Neural crest cell (in vitro differentiated cells): ENCODE data around the gene PRKCQ. TPM values are rescaled to one million over a fixed set of nuclear protein-coding genes. Genes with fewer than 3 reads are reported as not detected.
A peak's percentile ranks its signal among the peaks of the same experiment; 100 is the strongest.

Source experiments
- DNase-seq: peaks from one replicate; pipeline ENCODE4 v3.0.0; 2021; ENCODE audit warnings: low read depth, mixed read lengths, low spot score
- H3K27ac Mint-ChIP-seq: one replicate; pipeline ENCODE4 v1.8.0; 2021; ENCODE audit warnings: mild to moderate bottlenecking, mixed read lengths; ENCODE audit not compliant: unreplicated experiment
- H3K27me3 Mint-ChIP-seq: 2 replicates; pipeline ENCODE4 v1.8.0; 2021; ENCODE audit warnings: low read depth, mild to moderate bottlenecking, mixed read lengths
- H3K36me3 Mint-ChIP-seq: 2 replicates; pipeline ENCODE4 v1.8.0; 2021; ENCODE audit warnings: low read depth, mild to moderate bottlenecking, mixed read lengths
- H3K4me1 Mint-ChIP-seq: 2 replicates; pipeline ENCODE4 v1.8.0; 2021; ENCODE audit warnings: mixed read lengths
- H3K4me3 Mint-ChIP-seq: one replicate; pipeline ENCODE4 v1.8.0; 2021; ENCODE audit warnings: mild to moderate bottlenecking, mixed read lengths
- H3K9me3 Mint-ChIP-seq: 2 replicates; pipeline ENCODE4 v1.8.0; 2021; ENCODE audit warnings: mixed read lengths
- total RNA-seq: library from RNA; stranded (reverse); gene quantifications from 2 replicates; pipeline ENCODE4 v1.2.1, GENCODE V29; 2021
- TF ChIP-seq, protein P1 (sequence below): fragments of 200-600 bp; sonication (generic); conservative IDR thresholded peaks from 2 replicates; pipeline ENCODE4 v1.5.0; 2021; ENCODE audit warnings: antibody characterized with exemption, mild to moderate bottlenecking

PRKCQ gene
- total RNA-seq, 1 donor from 2014 or later = 3.2 TPM

GRCh38 chr10:6542999-6543430, 37.1 kb downstream of the PRKCQ start:
- no peak overlapping the region for H3K4me3 Mint-ChIP-seq
- H3K4me1 Mint-ChIP-seq = peaks cover 10% of the 10 kb centered on the region
- DNase-seq = no peak
- H3K27me3 Mint-ChIP-seq = peaks cover 10% of the 10 kb centered on the region
- H3K36me3 Mint-ChIP-seq = no peaks in the 10 kb centered on the region
- TF ChIP-seq, protein P1, sequence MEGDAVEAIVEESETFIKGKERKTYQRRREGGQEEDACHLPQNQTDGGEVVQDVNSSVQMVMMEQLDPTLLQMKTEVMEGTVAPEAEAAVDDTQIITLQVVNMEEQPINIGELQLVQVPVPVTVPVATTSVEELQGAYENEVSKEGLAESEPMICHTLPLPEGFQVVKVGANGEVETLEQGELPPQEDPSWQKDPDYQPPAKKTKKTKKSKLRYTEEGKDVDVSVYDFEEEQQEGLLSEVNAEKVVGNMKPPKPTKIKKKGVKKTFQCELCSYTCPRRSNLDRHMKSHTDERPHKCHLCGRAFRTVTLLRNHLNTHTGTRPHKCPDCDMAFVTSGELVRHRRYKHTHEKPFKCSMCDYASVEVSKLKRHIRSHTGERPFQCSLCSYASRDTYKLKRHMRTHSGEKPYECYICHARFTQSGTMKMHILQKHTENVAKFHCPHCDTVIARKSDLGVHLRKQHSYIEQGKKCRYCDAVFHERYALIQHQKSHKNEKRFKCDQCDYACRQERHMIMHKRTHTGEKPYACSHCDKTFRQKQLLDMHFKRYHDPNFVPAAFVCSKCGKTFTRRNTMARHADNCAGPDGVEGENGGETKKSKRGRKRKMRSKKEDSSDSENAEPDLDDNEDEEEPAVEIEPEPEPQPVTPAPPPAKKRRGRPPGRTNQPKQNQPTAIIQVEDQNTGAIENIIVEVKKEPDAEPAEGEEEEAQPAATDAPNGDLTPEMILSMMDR = no peak
- H3K27ac Mint-ChIP-seq = peak overlapping the region; percentile 84
- no peaks in the 10 kb centered on the region for H3K9me3 Mint-ChIP-seq

DNA sequence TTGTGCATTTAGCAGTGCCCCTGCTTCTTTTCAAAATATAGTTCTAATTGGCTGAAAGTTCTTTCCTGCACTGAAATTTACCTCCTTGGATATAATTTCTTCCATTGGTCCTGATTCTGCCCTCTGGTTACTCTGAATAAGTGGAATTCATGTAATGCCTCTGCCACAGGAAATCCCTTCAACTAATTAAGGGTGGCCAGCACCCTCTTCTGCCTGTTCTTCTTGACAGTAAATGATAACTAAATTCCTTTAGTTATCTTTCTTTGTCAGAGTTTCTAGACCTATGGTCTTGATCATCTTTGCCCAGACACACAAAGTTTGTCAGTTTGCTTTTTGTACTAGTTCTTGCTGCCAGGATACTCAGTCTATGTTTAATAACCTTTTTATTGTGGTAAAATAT, 40.2 kb downstream of the PRKCQ start:
- Mint-ChIP-seq H3K27me3 (peaks cover 8% of the 10 kb centered on the region), H3K9me3 (no peaks in the 10 kb centered on the region), H3K27ac (no peak overlapping the region), H3K36me3 (no peaks in the 10 kb centered on the region), H3K4me3 (no peak overlapping the region), H3K4me1 (peaks cover 10% of the 10 kb centered on the region)
- TF ChIP-seq, protein P1 = no peak
- DNase-seq = no peak

DNA sequence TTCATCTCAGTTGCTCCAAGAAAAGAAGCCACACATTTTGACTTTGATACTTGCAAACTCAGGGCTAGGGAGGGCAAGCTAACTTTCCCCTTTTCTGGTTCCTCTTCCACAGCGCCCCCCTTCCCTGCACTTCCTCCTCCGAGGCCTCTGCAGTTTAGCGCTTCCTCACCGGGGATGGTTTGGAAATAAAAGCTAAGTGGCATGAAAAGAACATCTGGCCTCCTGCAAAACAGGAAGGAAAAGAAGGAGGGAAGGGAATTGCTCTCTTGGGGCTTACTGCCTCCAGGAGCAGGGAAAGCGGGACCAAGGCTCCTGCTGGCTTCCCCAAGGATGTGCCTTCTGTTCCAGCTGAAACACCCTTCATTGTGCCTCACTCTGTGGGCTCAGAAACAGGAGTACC, 42.3 kb downstream of the PRKCQ start:
- DNase-seq = no peak
- H3K9me3 Mint-ChIP-seq = no peaks in the 10 kb centered on the region
- TF ChIP-seq, protein P1 = no peak
- H3K27me3 Mint-ChIP-seq = peaks cover 8% of the 10 kb centered on the region
- H3K36me3 Mint-ChIP-seq = no peaks in the 10 kb centered on the region
- no peak overlapping the region for H3K27ac Mint-ChIP-seq
- no peaks in the 10 kb centered on the region for H3K4me1 Mint-ChIP-seq
- H3K4me3 Mint-ChIP-seq = no peak overlapping the region

GRCh38 chr10:6536102-6536501, 44.0 kb downstream of the PRKCQ start:
- Mint-ChIP-seq H3K27ac (no peak overlapping the region), H3K36me3 (no peaks in the 10 kb centered on the region), H3K27me3 (peaks cover 8% of the 10 kb centered on the region), H3K4me3 (no peak overlapping the region), H3K4me1 (no peaks in the 10 kb centered on the region), H3K9me3 (no peaks in the 10 kb centered on the region)
- TF ChIP-seq, protein P1 = no peak
- DNase-seq = no peak

- Mint-ChIP-seq H3K36me3 (no peaks in the 10 kb centered on the region), H3K9me3 (no peaks in the 10 kb centered on the region), H3K4me1 (no peaks in the 10 kb centered on the region), H3K27me3 (peaks cover 6% of the 10 kb centered on the region), H3K27ac (peak overlapping the region; percentile 54), H3K4me3 (no peak overlapping the region)
- DNase-seq = no peak
- TF ChIP-seq, protein P1 = no peak
These were observed 44.8 kb downstream of the PRKCQ start for GRCh38 chr10:6535156-6535764.
